Trophoblast cell (in vitro differentiated cells and primary cell): ENCODE measurements around the gene HIVEP3.

Source experiments
- DNase-seq, 2 donors: peaks; one replicate each; pipeline ENCODE4 v3.0.0-alpha.2; 2016
- H2AFZ ChIP-seq: 2 replicates; pipeline ENCODE4 v1.6.1; 2013; ENCODE audit warnings: low read length, moderate library complexity, mild to moderate bottlenecking; ENCODE audit not compliant: insufficient read depth, poor library complexity
- H2AK5ac ChIP-seq: 2 replicates; pipeline ENCODE4 v1.6.1; 2013; ENCODE audit warnings: mild to moderate bottlenecking, low read length
- H2BK120ac ChIP-seq: 2 replicates; pipeline ENCODE4 v1.6.1; 2013; ENCODE audit warnings: low read length, mild to moderate bottlenecking, moderate library complexity; ENCODE audit not compliant: insufficient read depth, poor library complexity
- H2BK12ac ChIP-seq: 2 replicates; pipeline ENCODE4 v1.6.1; 2013; ENCODE audit warnings: mild to moderate bottlenecking, low read length, moderate library complexity
- H2BK5ac ChIP-seq: 2 replicates; pipeline ENCODE4 v1.6.1; 2013; ENCODE audit warnings: low read length, low read depth, moderate library complexity, mild to moderate bottlenecking; ENCODE audit not compliant: poor library complexity
- H3K14ac ChIP-seq: 2 replicates; pipeline ENCODE4 v1.6.1; 2013; ENCODE audit warnings: mild to moderate bottlenecking, low read length
- H3K18ac ChIP-seq: 2 replicates; pipeline ENCODE4 v1.6.1; 2013; ENCODE audit warnings: mild to moderate bottlenecking, low read length
- H3K23ac ChIP-seq: 2 replicates; pipeline ENCODE4 v1.6.1; 2013; ENCODE audit warnings: low read length
- H3K27ac ChIP-seq: 2 replicates; pipeline ENCODE4 v1.5.1; 2013; ENCODE audit warnings: low read depth, mild to moderate bottlenecking, inconsistent platforms, low read length, moderate library complexity
- H3K27me3 ChIP-seq: 2 replicates; pipeline ENCODE4 v1.6.1; 2013; ENCODE audit warnings: inconsistent platforms, mild to moderate bottlenecking, low read length, moderate library complexity; ENCODE audit not compliant: insufficient read depth
- H3K36me3 ChIP-seq, 2 experiments: 1 replicate in 1 of 2; 2 replicates in 1 of 2; pipeline ENCODE4 v1.6.1; 2013; ENCODE audit warnings: low read length in 2 of 2, mild to moderate bottlenecking in 2 of 2, moderate library complexity in 1 of 2; ENCODE audit not compliant: insufficient read depth in 2 of 2, control insufficient read depth in 1 of 2
- H3K4ac ChIP-seq: 2 replicates; pipeline ENCODE4 v1.6.1; 2013; ENCODE audit warnings: low read depth, mild to moderate bottlenecking, low read length, moderate library complexity
- H3K4me1 ChIP-seq, 2 experiments: 1 replicate in 1 of 2; 2 replicates in 1 of 2; pipeline ENCODE4 v1.6.1; 2013; ENCODE audit warnings: low read length in 2 of 2, mild to moderate bottlenecking in 2 of 2, moderate library complexity in 1 of 2; ENCODE audit not compliant: insufficient read depth in 2 of 2, control insufficient read depth in 1 of 2
- H3K4me2 ChIP-seq: 2 replicates; pipeline ENCODE4 v1.6.1; 2013; ENCODE audit warnings: inconsistent platforms, mild to moderate bottlenecking, low read length, moderate library complexity
- H3K4me3 ChIP-seq: 2 replicates; pipeline ENCODE4 v1.5.1; 2013; ENCODE audit warnings: mild to moderate bottlenecking, low read depth, low read length, inconsistent platforms
- H3K79me1 ChIP-seq: one replicate; pipeline ENCODE4 v1.6.1; 2013; ENCODE audit warnings: low read length
- H3K79me2 ChIP-seq: 2 replicates; pipeline ENCODE4 v1.6.1; 2013; ENCODE audit warnings: low read length, mild to moderate bottlenecking; ENCODE audit not compliant: control insufficient read depth, insufficient read depth, poor library complexity
- H3K9ac ChIP-seq: 2 replicates; pipeline ENCODE4 v1.6.1; 2013; ENCODE audit warnings: mild to moderate bottlenecking, low read length
- H3K9me3 ChIP-seq: 2 replicates; pipeline ENCODE4 v1.6.1; 2013; ENCODE audit warnings: low read depth, mild to moderate bottlenecking, control low read depth, inconsistent platforms, low read length; ENCODE audit not compliant: insufficient read depth
- H4K12ac ChIP-seq: 2 replicates; pipeline ENCODE4 v1.6.1; 2013; ENCODE audit warnings: low read depth, mild to moderate bottlenecking, low read length, moderate library complexity
- H4K8ac ChIP-seq: 2 replicates; pipeline ENCODE4 v1.6.1; 2013; ENCODE audit warnings: low read depth, mild to moderate bottlenecking, low read length, moderate library complexity
- H4K91ac ChIP-seq: one replicate; pipeline ENCODE4 v1.6.1; 2013; ENCODE audit warnings: low read depth, mild to moderate bottlenecking, low read length, moderate library complexity
- WGBS: extraction: QIAGEN DNeasy Blood & Tissue Kit; methylation state at CpG from one replicate; pipeline ENCODE4 v1.1.7; 2013; ENCODE audit warnings: missing lambda C conversion rate; ENCODE audit not compliant: insufficient read length, insufficient coverage; ENCODE audit errors: extremely low coverage; 5-methylcytosine and 5-hydroxymethylcytosine counted together

The HIVEP3 gene

DNA sequence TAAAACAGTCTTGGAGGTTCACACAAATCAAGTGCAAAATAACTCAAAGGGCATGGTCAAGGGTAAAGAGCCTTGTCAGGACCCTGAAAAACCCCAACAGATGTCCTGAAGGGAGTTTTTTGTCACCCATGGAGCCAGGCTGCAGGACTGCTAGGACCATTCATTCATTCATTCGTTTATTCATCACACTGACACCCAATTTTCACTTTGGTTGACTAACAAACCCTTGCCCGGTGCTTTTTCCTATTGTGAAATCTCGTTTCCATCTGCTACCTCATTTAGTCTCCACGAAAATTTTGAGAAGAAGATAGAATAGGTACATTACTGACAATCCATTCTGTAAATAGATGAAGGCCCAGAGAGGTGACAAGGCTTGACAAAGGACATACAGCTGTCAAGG lies 216.0 kb downstream of the HIVEP3 start:
- no peak overlapping the region for H3K14ac ChIP-seq
- H3K18ac ChIP-seq: no peak overlapping the region
- no peak overlapping the region for H3K4me2 ChIP-seq
- H3K27ac ChIP-seq: no peak overlapping the region
- no peak for DNase-seq
- no peak overlapping the region for H2BK12ac ChIP-seq
- H4K91ac ChIP-seq: no peak overlapping the region
- H3K4me1 ChIP-seq: no peaks in the 10 kb centered on the region
- H3K79me2 ChIP-seq: no peaks in the 10 kb centered on the region
- no peak overlapping the region for H2BK120ac ChIP-seq
- no peaks in the 10 kb centered on the region for H3K79me1 ChIP-seq
- no peak overlapping the region for H4K8ac ChIP-seq
- no peaks in the 10 kb centered on the region for H3K36me3 ChIP-seq
- no peak overlapping the region for H3K9ac ChIP-seq
- no peak overlapping the region for H4K12ac ChIP-seq
- H3K4ac ChIP-seq: no peak overlapping the region
- no peak overlapping the region for H2AFZ ChIP-seq
- H3K9me3 ChIP-seq: no peaks in the 10 kb centered on the region
- no peak overlapping the region for H2BK5ac ChIP-seq
- no CpG with 5 or more reads among the region's 4 CpGs for WGBS
- no peak overlapping the region for H3K23ac ChIP-seq
- H2AK5ac ChIP-seq: no peak overlapping the region
- H3K27me3 ChIP-seq: no peaks in the 10 kb centered on the region
- no peak overlapping the region for H3K4me3 ChIP-seq

DNA sequence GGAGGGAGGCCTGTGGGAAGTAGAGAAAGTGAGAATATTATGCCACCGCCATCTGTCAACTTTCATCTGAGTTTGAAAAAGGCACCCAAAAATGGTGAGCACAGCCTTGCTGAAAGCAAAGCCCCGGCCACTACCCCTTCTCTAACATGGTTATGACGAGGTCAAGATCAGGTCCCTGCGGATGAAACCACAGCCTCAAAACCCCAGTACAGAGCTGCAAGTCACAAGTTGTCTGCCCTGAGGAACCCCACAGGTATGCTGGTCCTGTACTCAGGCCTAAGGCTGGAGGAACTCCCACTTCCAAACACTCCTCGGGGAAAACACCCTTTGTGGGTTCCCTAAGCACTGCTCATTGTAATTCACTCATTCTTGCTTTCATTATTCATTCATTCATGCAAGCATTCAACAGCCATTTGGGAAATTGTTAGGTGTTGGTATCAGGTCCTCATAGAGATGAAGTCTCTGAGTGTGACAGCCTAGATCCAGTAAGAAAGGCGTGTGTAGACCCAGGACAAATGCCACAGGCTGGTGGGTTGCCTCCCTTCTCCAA lies 217.7 kb downstream of the HIVEP3 start:
- WGBS: no CpG with 5 or more reads among the region's 6 CpGs
- H3K9me3 ChIP-seq: no peaks in the 10 kb centered on the region
- no peaks in the 10 kb centered on the region for H3K79me1 ChIP-seq

DNA sequence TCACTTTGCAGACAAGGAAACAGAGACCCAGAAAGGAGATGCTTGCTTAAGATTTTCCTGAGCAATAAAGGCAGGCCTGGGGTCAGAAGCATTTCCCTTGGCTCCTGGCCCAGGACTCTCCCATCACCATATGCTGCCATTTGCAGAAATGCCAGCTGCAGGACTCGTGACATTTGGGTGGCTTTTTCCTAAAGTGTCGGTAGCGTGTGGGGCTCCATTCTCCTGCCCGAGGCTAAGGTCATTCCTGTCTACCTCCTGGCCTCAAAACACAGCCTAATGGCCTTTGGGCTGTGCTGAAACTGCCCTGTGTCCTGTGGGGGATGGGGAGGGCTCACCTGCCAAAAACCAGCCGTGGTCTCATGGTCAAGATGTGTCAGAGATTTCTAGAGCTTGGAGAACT lies 218.1 kb downstream of the HIVEP3 start:
- H3K36me3 ChIP-seq: no peaks in the 10 kb centered on the region
- no peak overlapping the region for H3K23ac ChIP-seq
- no peak for DNase-seq
- H3K9me3 ChIP-seq: no peaks in the 10 kb centered on the region
- no peaks in the 10 kb centered on the region for H3K27me3 ChIP-seq
- H4K91ac ChIP-seq: no peak overlapping the region
- no peak overlapping the region for H3K9ac ChIP-seq
- no peak overlapping the region for H4K12ac ChIP-seq
- no peaks in the 10 kb centered on the region for H3K79me2 ChIP-seq
- H3K18ac ChIP-seq: no peak overlapping the region
- no peak overlapping the region for H3K14ac ChIP-seq
- H2AFZ ChIP-seq: no peak overlapping the region
- H2BK12ac ChIP-seq: no peak overlapping the region
- no peak overlapping the region for H3K4me2 ChIP-seq
- no peak overlapping the region for H3K4ac ChIP-seq
- H3K79me1 ChIP-seq: no peaks in the 10 kb centered on the region
- H3K4me1 ChIP-seq: no peaks in the 10 kb centered on the region
- H4K8ac ChIP-seq: no peak overlapping the region
- H2BK5ac ChIP-seq: no peak overlapping the region
- no peak overlapping the region for H3K4me3 ChIP-seq
- H2AK5ac ChIP-seq: no peak overlapping the region
- no peak overlapping the region for H3K27ac ChIP-seq
- no peak overlapping the region for H2BK120ac ChIP-seq
- no CpG with 5 or more reads among the region's 5 CpGs for WGBS

More for the DNA sequence above, 217.7 kb downstream of the HIVEP3 start:
- no peak overlapping the region for H3K4me3 ChIP-seq
- no peak overlapping the region for H4K8ac ChIP-seq
- no peaks in the 10 kb centered on the region for H3K27me3 ChIP-seq
- no peak overlapping the region for H3K18ac ChIP-seq
- no peak overlapping the region for H2BK5ac ChIP-seq
- H3K4ac ChIP-seq: no peak overlapping the region
- no peak overlapping the region for H4K12ac ChIP-seq
- H3K23ac ChIP-seq: no peak overlapping the region
- no peak overlapping the region for H2BK12ac ChIP-seq
- H3K36me3 ChIP-seq: no peaks in the 10 kb centered on the region
- H3K4me1 ChIP-seq: no peaks in the 10 kb centered on the region
- no peak overlapping the region for H2AK5ac ChIP-seq
- no peak overlapping the region for H2BK120ac ChIP-seq
- no peak for DNase-seq
- H4K91ac ChIP-seq: no peak overlapping the region
- H3K9ac ChIP-seq: no peak overlapping the region
- no peak overlapping the region for H3K14ac ChIP-seq
- no peak overlapping the region for H3K27ac ChIP-seq
- no peaks in the 10 kb centered on the region for H3K79me2 ChIP-seq
- no peak overlapping the region for H2AFZ ChIP-seq
- no peak overlapping the region for H3K4me2 ChIP-seq

DNA sequence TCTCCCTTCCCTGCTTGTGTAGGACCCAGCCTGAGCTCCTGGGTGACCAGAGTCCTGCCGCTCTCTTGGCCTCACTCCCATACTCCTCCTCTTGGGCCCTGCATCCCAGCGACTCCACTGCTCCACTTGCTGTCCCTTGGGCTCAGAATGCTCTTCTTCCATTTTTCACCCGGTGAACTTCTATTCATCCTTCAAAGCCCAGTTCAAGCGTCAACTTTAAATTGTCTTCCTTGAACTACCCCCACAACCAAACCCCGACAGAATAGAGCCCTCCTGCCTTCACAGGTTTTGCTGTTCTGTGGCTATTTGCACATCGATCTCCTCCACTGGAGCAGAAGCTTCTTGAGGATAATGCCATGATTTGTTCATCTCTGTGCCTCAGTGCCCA lies 218.9 kb downstream of the HIVEP3 start:
- no peaks in the 10 kb centered on the region for H3K79me2 ChIP-seq
- no peak overlapping the region for H3K4me3 ChIP-seq
- no peak overlapping the region for H3K4me2 ChIP-seq
- no CpG with 5 or more reads among the region's 6 CpGs for WGBS
- H4K91ac ChIP-seq: no peak overlapping the region
- no peak overlapping the region for H3K14ac ChIP-seq
- H3K79me1 ChIP-seq: no peaks in the 10 kb centered on the region
- H3K36me3 ChIP-seq: no peaks in the 10 kb centered on the region
- no peak overlapping the region for H2AFZ ChIP-seq
- no peak overlapping the region for H3K9ac ChIP-seq
- no peak overlapping the region for H2BK120ac ChIP-seq
- no peak overlapping the region for H2BK5ac ChIP-seq
- H2BK12ac ChIP-seq: no peak overlapping the region
- no peaks in the 10 kb centered on the region for H3K27me3 ChIP-seq
- H3K9me3 ChIP-seq: no peaks in the 10 kb centered on the region
- no peak overlapping the region for H3K23ac ChIP-seq
- no peak for DNase-seq
- H3K4me1 ChIP-seq: no peaks in the 10 kb centered on the region
- no peak overlapping the region for H2AK5ac ChIP-seq
- no peak overlapping the region for H4K8ac ChIP-seq
- H3K4ac ChIP-seq: no peak overlapping the region
- no peak overlapping the region for H3K18ac ChIP-seq
- no peak overlapping the region for H3K27ac ChIP-seq
- H4K12ac ChIP-seq: no peak overlapping the region
